ENCODE data around the gene KRT31. TPM values are rescaled to one million over a fixed set of nuclear protein-coding genes. Genes with fewer than 3 reads are reported as not detected.
A peak's percentile ranks its signal among the peaks of the same experiment; 100 is the strongest.
"Not testable (repeated sequence)": the region's sequence is repeated elsewhere in the genome, so short reads cannot be mapped to it uniquely, and the experiment has no call there.

KRT31 gene
- total RNA-seq, 1 experiment from 2014 or later = not detected

DNA sequence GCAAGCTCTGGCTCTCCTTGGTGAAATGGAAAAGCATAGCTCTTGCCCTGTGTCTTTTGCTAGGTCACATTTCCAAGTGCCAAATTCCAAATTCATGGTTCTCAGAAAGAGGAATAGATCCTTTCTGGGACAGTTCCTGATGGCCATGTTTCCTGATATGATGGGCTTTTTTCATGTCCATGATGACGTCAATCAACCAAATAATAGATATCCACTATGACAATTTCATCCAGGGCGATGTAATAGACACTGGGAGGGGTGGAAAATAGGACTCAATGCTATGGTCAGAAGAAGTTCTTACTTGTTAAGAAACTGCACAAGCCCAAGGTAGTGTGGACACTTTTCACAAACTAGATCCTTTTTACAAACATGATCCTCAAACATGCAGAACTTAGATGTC is 46.2 kb downstream of the KRT31 start:
- intact Hi-C loops (cut with micrococcal nuclease) = no loop called here
- H3K4me3 Mint-ChIP-seq (ENCODE audit: unreplicated experiment) = no peak overlapping the region
- TF ChIP-seq, protein P1, sequence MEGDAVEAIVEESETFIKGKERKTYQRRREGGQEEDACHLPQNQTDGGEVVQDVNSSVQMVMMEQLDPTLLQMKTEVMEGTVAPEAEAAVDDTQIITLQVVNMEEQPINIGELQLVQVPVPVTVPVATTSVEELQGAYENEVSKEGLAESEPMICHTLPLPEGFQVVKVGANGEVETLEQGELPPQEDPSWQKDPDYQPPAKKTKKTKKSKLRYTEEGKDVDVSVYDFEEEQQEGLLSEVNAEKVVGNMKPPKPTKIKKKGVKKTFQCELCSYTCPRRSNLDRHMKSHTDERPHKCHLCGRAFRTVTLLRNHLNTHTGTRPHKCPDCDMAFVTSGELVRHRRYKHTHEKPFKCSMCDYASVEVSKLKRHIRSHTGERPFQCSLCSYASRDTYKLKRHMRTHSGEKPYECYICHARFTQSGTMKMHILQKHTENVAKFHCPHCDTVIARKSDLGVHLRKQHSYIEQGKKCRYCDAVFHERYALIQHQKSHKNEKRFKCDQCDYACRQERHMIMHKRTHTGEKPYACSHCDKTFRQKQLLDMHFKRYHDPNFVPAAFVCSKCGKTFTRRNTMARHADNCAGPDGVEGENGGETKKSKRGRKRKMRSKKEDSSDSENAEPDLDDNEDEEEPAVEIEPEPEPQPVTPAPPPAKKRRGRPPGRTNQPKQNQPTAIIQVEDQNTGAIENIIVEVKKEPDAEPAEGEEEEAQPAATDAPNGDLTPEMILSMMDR (IDR thresholded peaks at IDR 0.05; ENCODE audit: unreplicated experiment) = no peak
- POLR2A ChIA-PET = interaction anchor here (0.6 kb wide), 1 partner anchor 367 kb away, joined by 3 read pairs; the partner anchor contains the start of gene KRT40
- BruUV-seq (replicated peaks) = no TSS peak
- no peak overlapping the region for H3K27ac Mint-ChIP-seq (ENCODE audit: low read depth, unreplicated experiment)
- no peaks in the 10 kb centered on the region for H3K36me3 Mint-ChIP-seq (ENCODE audit: insufficient read depth, unreplicated experiment)
- no peaks in the 10 kb centered on the region for H3K9me3 Mint-ChIP-seq (ENCODE audit: unreplicated experiment)
- CTCF ChIA-PET = interaction anchor here (0.5 to 1.7 kb wide), 2 partner anchors 22 to 857 kb away, joined by 3 to 4 read pairs; no protein-coding TSS in a partner anchor
- peaks cover 24% of the 10 kb centered on the region for H3K27me3 Mint-ChIP-seq (ENCODE audit: insufficient read depth, unreplicated experiment)
- no peak for DNase-seq (ENCODE audit: unreplicated experiment)
- no peaks in the 10 kb centered on the region for H3K4me1 Mint-ChIP-seq (ENCODE audit: insufficient read depth, unreplicated experiment)

DNA sequence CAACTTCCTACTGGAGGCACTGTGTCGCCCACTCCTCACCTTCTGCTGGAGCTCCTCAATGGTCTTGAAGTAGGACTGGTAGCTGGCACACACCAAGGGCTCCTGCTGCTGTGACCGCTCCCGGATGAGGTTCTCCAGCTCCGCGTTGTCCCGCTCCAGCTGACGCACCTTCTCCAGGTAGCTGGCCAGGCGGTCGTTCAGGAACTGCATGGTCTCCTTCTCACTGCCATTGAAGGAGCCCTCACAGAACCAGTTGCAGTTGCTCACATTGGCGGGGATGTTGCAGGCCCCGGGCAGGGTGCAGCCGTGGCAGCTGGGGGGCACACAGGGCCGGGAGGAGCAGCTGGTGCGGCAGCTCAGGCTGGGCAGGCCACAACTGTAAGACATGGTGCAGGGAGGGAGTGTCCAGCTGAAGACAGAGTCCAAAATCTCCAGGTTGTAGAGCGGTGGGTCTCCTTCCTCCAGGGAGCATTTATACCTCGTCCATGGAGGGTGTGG is 47.0 kb downstream of the KRT31 start, which contains the start of gene KRT33A:
Gene KRT33A, minus strand, starts transcription at position 448 of the 498 bp plus-strand sequence. Its CDS starts 61 bp downstream, at position 387.
- H3K4me3 Mint-ChIP-seq (ENCODE audit: unreplicated experiment); H3K4me1 Mint-ChIP-seq (ENCODE audit: insufficient read depth, unreplicated experiment); BruUV-seq (replicated peaks); H3K9me3 Mint-ChIP-seq (ENCODE audit: unreplicated experiment); intact Hi-C loops (cut with micrococcal nuclease); DNase-seq (ENCODE audit: unreplicated experiment); H3K27ac Mint-ChIP-seq (ENCODE audit: low read depth, unreplicated experiment); POLR2A ChIA-PET; H3K36me3 Mint-ChIP-seq (ENCODE audit: insufficient read depth, unreplicated experiment): not testable (repeated sequence)
- CTCF ChIA-PET = interaction anchor here (0.6 to 1.9 kb wide), 2 partner anchors 198 to 355 kb away, joined by 3 to 4 read pairs; no protein-coding TSS in a partner anchor
- peaks cover 24% of the 10 kb centered on the region for H3K27me3 Mint-ChIP-seq (ENCODE audit: insufficient read depth, unreplicated experiment)

DNA sequence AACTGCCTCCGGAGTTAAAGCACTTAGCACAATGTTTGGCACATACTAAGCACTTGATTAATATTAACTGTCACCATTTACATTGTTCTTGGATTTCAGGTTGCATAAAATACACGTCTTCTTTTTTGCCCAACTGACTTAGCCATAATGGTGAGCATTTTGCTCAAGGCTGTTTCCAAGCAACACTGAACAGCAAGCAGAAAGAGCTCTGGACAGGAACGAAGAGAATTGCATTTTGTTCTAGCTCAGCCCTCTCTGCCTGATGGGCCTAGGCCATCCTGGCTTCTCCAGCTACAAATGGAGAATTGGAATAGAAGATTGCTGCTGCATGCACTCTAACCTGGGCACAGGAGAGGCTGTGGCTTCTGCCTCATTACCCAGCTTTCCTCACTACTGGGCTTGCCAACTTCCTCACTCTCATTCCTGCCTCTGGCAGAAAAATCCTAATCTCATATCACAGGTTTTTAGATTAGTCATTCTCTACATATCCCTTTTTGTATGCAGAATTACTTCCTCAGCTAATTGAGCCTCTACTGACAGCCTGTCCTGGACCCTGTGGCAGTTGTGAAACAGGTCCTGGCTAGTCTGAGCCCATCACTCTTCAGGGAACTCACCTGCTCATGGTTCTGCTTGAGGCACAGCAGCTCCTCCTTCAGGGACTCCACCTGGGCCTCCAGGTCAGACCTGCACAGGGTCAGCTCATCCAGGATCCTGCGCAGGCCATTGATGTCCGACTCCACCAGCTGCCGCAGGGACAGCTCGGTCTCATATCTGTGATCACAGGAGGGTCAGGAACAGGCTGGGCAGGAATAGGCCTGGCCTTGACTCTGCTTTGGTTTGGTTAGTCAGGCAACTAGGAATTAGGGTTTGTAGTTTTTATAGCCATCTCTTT is 49.3 kb downstream of the KRT31 start:
- POLR2A ChIA-PET = interaction anchor here (0.6 to 1.1 kb wide), 5 partner anchors 9 to 341 kb away, joined by 3 to 4 read pairs (median 3); no protein-coding TSS in a partner anchor
- DNase-seq (ENCODE audit: unreplicated experiment) = peak; percentile 1

DNA sequence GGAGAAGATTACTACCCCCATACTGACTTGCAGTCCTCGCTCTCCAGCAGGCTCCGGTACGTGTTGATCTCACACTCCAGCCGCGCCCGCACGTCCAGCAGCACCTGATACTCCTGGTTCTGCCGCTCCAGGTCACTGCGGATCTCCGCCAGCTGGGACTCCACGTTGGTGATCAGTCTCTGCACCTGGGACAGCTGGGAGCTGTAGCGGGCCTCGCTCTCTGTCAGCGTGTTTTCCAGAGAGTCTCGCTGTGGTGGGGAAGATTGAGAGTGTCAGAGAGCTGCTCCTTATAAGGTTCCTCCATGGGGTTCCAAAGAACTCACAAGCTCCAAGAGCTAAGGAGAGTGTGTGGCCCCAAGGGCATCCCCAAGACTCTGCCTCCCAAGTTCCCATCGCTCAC is 51.0 kb downstream of the KRT31 start:
- BruUV-seq (replicated peaks); intact Hi-C loops (cut with micrococcal nuclease); H3K27me3 Mint-ChIP-seq (ENCODE audit: insufficient read depth, unreplicated experiment): not testable (repeated sequence)

More for the DNA sequence above, 49.3 kb downstream of the KRT31 start:
- CTCF ChIA-PET = interaction anchor here (0.5 to 1.6 kb wide), 9 partner anchors 14 to 803 kb away, joined by 3 to 4 read pairs (median 3); no protein-coding TSS in a partner anchor
- TF ChIP-seq, protein P1 (IDR thresholded peaks at IDR 0.05; ENCODE audit: unreplicated experiment) = no peak
- intact Hi-C loops (cut with micrococcal nuclease) = no loop called here
- BruUV-seq (replicated peaks) = no TSS peak
- no peak overlapping the region for H3K27ac Mint-ChIP-seq (ENCODE audit: low read depth, unreplicated experiment)
- H3K36me3 Mint-ChIP-seq (ENCODE audit: insufficient read depth, unreplicated experiment) = no peaks in the 10 kb centered on the region
- no peak overlapping the region for H3K4me3 Mint-ChIP-seq (ENCODE audit: unreplicated experiment)
- H3K9me3 Mint-ChIP-seq (ENCODE audit: unreplicated experiment) = no peaks in the 10 kb centered on the region
- no peaks in the 10 kb centered on the region for H3K4me1 Mint-ChIP-seq (ENCODE audit: insufficient read depth, unreplicated experiment)
- H3K27me3 Mint-ChIP-seq (ENCODE audit: insufficient read depth, unreplicated experiment) = peaks cover 19% of the 10 kb centered on the region

More for the DNA sequence above, 51.0 kb downstream of the KRT31 start:
- ChIA-PET CTCF (interaction anchor here (0.5 kb wide), 1 partner anchor 14 kb away, joined by 4 read pairs; no protein-coding TSS in a partner anchor), POLR2A (interaction anchor here (1.6 kb wide), 1 partner anchor 11 kb away, joined by 3 read pairs; no protein-coding TSS in a partner anchor)
- not testable (repeated sequence) for DNase-seq (ENCODE audit: unreplicated experiment); H3K4me3 Mint-ChIP-seq (ENCODE audit: unreplicated experiment); H3K27ac Mint-ChIP-seq (ENCODE audit: low read depth, unreplicated experiment); H3K9me3 Mint-ChIP-seq (ENCODE audit: unreplicated experiment); H3K36me3 Mint-ChIP-seq (ENCODE audit: insufficient read depth, unreplicated experiment); H3K4me1 Mint-ChIP-seq (ENCODE audit: insufficient read depth, unreplicated experiment)

Data from MCF 10A (cell line).